Epithelial cell of proximal tubule (primary cell): ENCODE data around the gene HMGN4. TPM values are rescaled to one million over a fixed set of nuclear protein-coding genes. Genes with fewer than 3 reads are reported as not detected.

Experiments
- DNase-seq: peaks from one replicate; pipeline ENCODE4 v3.0.0-alpha.2; 2011; ENCODE audit warnings: low read depth
- H3K4me3 ChIP-seq: 2 replicates; pipeline ENCODE4 v1.5.1; 2011; ENCODE audit warnings: low read depth, mild to moderate bottlenecking, low read length
- total RNA-seq: library from RNA; depleted of rRNA; stranded (reverse); fragments of >200 nt; gene quantifications from 2 replicates; pipeline ENCODE4 v1.2.3, GENCODE V29; 2015
- TF ChIP-seq, protein P1 (sequence below): conservative IDR thresholded peaks from 2 replicates; pipeline ENCODE4 v1.5.1; 2012; ENCODE audit warnings: low read depth, mild to moderate bottlenecking, low read length

HMGN4 gene
- total RNA-seq, 1 donor from 2014 or later = 60.4 TPM

DNA sequence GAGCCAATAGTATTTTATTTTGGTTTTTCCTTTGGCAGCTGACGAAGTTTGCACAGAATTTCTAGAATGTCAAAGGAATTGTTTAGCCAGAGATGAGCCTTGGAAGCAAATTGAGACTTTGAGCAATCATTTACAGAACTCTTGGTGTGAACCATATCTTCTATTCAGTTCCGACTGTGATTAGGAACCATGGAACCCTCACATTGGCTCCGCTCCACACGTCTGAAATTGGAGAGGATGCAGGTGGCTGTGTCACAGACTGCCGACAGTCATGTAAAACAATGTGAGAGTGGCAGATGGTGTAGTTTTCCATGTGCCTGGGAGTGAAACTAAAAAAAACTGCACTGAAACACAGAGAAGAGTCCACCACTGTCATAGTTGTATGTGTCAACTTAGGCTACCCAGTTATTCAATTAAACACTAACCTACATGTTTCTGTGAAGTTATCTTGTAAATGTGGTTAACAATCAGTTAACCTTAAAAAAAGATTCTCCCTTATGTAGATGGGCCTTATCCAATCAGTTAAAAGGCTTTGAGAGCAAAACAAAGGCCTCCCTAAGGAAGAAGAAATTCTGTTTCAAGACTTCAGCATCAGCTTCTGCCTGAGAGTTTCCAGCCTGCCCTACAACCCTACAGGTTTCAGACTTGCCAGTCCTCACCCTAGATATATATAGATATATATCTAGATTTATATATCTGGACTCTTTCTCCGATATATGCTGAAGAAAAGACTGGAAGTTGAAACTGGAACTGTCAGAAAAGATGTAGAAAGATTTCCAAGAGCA is 3.3 kb upstream of the HMGN4 start:
- peak overlapping the region; percentile 1 for H3K4me3 ChIP-seq
- TF ChIP-seq, protein P1, sequence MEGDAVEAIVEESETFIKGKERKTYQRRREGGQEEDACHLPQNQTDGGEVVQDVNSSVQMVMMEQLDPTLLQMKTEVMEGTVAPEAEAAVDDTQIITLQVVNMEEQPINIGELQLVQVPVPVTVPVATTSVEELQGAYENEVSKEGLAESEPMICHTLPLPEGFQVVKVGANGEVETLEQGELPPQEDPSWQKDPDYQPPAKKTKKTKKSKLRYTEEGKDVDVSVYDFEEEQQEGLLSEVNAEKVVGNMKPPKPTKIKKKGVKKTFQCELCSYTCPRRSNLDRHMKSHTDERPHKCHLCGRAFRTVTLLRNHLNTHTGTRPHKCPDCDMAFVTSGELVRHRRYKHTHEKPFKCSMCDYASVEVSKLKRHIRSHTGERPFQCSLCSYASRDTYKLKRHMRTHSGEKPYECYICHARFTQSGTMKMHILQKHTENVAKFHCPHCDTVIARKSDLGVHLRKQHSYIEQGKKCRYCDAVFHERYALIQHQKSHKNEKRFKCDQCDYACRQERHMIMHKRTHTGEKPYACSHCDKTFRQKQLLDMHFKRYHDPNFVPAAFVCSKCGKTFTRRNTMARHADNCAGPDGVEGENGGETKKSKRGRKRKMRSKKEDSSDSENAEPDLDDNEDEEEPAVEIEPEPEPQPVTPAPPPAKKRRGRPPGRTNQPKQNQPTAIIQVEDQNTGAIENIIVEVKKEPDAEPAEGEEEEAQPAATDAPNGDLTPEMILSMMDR = no peak
- DNase-seq = peak; percentile 95

DNA sequence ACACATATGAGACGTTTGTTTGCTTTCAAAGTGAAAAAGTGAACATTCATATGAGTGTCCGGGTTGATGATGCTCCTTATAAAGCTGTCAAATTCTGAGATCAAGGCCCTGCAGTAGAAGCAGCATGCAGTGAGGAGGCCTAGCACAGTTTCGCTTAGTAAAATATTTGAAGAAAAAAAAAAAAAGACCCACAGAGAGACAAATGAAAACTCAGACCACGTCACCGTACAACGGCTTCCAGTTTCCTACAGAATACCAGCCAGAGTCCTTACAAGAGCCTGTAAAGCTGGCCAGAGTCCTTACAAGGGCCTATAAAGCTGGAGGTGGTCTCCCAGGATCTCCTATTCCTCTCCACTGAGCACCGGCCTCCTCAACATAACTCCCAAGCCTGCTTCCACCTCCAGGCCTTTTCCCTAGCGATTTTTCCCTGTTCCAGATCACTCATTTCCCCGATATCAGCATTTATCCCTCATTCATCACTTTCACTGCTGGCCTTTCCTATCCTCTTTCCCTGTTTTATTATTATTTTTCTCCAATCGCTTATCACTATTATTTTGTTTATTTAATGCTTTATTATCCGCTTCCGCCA is 1.5 kb upstream of the HMGN4 start:
- TF ChIP-seq, protein P1 = no peak
- DNase-seq = no peak
- H3K4me3 ChIP-seq = peak overlapping the region; percentile 98

DNA sequence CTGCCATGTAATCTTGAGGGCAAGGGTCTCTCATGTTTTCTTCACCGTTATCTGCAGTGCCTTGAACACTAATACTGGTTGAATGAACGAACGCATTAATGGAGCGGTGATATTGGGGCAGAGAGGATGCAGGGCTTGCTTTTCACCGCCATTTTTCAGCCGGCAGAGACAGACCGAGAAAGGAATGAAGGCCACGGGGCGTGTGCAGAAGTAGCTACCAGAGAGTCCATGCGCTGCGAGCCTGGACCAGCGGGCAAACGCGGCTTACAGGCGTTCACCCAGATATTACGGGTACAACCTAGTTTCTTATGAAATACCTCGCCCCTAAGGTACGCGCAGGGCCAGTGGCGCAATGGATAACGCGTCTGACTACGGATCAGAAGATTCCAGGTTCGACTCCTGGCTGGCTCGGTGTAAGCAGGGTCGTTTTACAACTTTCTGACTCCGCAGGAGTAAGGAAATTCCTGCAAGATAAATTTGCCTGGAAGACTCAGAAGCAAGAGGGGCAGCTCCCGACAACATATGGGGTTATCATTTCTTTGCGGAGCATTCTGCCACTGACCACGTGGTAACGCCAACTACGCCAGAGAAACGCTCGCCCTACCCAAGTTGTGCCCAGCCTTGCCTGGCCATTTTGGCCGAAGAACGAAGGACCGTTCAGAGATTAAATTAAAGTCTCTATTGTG is 863 bp upstream of the HMGN4 start:
- TF ChIP-seq, protein P1 = no peak
- DNase-seq = peak; percentile 73
- peak overlapping the region; percentile 98 for H3K4me3 ChIP-seq

DNA sequence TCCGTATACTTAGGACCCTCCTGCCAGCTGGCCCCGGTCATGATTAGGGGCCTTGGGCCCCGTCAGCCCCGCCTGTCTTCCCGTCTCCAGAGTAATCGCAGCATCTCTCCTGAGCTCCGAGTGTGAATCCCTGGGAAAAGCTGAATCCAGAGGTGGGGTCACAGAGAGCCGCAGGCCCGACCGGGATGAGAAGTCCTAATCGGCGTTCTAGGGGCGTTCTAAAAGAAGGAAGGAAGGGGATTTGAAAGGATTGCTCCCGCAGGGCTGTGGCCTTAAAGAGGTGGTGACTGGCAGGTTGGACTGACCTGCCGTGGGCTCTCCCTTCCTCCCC is 371 bp downstream of the HMGN4 start:
- DNase-seq = no peak
- TF ChIP-seq, protein P1 = no peak
- peak overlapping the region; percentile 98 for H3K4me3 ChIP-seq

DNA sequence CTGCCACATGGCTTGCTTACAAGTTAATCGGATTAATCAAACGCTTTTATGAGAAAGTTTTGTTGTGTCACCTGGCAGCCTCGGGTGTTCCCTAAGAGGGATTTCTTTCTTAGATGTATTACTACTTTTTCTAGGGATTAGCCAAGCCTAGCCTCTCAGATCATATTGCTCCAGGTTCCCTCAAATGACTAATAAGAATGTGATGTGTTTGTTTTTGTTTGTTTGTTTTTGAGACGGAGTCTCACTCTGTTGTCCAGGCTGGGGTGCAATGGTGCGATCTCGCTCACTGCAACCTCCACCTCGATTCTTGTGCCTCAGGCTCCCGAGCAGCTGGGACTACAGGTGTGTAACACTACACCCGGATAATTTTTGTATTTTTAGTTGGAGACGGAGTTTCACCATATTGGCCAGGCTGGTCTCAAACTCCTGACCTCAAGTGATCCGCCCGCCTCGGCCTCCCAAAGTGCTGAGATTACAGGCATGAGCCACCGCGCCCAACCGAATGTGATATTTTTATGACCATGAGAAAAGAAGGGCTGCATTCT is 977 bp downstream of the HMGN4 start:
- DNase-seq = no peak
- peak overlapping the region; percentile 98 for H3K4me3 ChIP-seq
- TF ChIP-seq, protein P1 = no peak

DNA sequence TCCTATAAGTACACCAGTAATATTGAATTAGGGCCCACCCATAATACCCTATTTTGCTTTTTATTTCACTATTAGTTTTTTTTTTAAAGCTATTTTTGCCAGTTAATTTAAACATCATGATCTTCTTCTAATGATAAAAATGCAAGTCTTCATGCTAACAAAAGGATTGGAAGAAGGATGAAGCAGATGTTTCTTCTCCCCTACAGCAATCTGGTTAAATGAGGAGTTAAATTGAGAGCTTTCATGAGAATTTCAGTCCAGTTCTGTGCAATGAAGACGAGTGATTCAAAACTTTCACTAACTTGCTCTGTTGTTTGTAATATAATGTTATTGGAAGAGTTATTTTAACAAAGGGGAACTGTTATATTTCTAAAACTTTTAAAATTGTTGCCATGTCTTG is 3.4 kb downstream of the HMGN4 start:
- TF ChIP-seq, protein P1 = no peak
- no peak overlapping the region for H3K4me3 ChIP-seq
- no peak for DNase-seq
